GM23338 (cell line): ENCODE results near the gene FUT7.
A peak's percentile ranks its signal among the peaks of the same experiment; 100 is the strongest.

Experiments
- NANOG ChIP-seq: IDR thresholded peaks from 2 replicates; pipeline ENCODE4 v1.6.1; 2016; ENCODE audit warnings: antibody characterized with exemption, borderline replicate concordance
- TF ChIP-seq, protein P1 (sequence below): IDR thresholded peaks from one replicate; pipeline ENCODE4 v1.6.1; 2018; ENCODE audit warnings: antibody characterized with exemption; ENCODE audit not compliant: unreplicated experiment
- TF ChIP-seq, protein P2 (sequence below), 2 experiments: fragments of 200-600 bp in 1 of 2; sonication (generic) in 1 of 2; conservative IDR thresholded peaks; 2 replicates each; pipeline versions ENCODE4 v1.5.1 to v1.6.1; 2016 to 2017; ENCODE audit warnings: antibody characterized with exemption in 2 of 2, low read depth in 2 of 2, mild to moderate bottlenecking in 2 of 2, moderate library complexity in 1 of 2

DNA sequence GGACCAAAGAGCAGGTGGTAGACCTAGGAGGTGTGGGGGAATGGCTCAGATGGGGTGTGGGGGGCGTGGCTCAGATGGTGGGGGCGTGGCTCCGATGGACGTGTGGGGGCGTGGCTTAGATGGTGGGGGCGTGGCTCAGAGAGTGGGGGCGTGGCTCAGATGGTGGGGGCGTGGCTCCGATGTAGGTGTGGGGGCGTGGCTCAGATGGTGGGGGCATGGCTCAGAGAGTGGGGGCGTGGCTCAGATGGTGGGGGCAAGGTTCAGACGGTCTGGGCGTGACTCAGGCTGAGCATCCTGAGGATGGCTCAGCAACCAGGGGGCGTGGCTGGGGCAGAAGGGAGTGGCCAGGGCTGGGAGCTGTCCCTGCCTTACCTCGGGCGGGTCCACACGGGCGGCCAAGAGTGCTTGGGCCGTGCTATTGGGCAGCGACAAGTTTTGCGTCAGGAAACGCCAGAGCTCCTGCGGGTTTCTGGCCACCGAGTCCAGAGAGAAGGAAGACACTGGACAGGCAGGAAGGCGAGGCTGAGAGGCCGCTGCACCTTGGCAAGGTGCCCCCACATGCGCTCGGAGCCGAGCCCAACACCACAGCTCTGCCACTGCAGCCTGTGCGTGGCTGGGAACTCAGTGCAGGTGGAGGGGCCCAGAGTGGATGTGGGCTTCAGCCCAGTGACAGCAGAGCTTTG is 9.8 kb downstream of the FUT7 start:
- TF ChIP-seq, protein P1, sequence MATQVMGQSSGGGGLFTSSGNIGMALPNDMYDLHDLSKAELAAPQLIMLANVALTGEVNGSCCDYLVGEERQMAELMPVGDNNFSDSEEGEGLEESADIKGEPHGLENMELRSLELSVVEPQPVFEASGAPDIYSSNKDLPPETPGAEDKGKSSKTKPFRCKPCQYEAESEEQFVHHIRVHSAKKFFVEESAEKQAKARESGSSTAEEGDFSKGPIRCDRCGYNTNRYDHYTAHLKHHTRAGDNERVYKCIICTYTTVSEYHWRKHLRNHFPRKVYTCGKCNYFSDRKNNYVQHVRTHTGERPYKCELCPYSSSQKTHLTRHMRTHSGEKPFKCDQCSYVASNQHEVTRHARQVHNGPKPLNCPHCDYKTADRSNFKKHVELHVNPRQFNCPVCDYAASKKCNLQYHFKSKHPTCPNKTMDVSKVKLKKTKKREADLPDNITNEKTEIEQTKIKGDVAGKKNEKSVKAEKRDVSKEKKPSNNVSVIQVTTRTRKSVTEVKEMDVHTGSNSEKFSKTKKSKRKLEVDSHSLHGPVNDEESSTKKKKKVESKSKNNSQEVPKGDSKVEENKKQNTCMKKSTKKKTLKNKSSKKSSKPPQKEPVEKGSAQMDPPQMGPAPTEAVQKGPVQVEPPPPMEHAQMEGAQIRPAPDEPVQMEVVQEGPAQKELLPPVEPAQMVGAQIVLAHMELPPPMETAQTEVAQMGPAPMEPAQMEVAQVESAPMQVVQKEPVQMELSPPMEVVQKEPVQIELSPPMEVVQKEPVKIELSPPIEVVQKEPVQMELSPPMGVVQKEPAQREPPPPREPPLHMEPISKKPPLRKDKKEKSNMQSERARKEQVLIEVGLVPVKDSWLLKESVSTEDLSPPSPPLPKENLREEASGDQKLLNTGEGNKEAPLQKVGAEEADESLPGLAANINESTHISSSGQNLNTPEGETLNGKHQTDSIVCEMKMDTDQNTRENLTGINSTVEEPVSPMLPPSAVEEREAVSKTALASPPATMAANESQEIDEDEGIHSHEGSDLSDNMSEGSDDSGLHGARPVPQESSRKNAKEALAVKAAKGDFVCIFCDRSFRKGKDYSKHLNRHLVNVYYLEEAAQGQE = peak; percentile 14
- TF ChIP-seq, protein P2, sequence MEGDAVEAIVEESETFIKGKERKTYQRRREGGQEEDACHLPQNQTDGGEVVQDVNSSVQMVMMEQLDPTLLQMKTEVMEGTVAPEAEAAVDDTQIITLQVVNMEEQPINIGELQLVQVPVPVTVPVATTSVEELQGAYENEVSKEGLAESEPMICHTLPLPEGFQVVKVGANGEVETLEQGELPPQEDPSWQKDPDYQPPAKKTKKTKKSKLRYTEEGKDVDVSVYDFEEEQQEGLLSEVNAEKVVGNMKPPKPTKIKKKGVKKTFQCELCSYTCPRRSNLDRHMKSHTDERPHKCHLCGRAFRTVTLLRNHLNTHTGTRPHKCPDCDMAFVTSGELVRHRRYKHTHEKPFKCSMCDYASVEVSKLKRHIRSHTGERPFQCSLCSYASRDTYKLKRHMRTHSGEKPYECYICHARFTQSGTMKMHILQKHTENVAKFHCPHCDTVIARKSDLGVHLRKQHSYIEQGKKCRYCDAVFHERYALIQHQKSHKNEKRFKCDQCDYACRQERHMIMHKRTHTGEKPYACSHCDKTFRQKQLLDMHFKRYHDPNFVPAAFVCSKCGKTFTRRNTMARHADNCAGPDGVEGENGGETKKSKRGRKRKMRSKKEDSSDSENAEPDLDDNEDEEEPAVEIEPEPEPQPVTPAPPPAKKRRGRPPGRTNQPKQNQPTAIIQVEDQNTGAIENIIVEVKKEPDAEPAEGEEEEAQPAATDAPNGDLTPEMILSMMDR (conservative IDR thresholded peaks at IDR 0.05; ENCODE audit: low read depth in 2 of 2) = 0 out of 4 replicates have a peak, but pooled peaks of 1 of the 2 experiments have one; percentile 13
- TF ChIP-seq NANOG = no peak
